GM12872 (cell line): ENCODE results near the gene HTRA3.

ENCODE experiments used
- CTCF ChIP-seq: IDR thresholded peaks from 3 replicates; pipeline ENCODE4 v1.5.1; 2011; ENCODE audit warnings: low read depth, mild to moderate bottlenecking, low read length, moderate library complexity; ENCODE audit not compliant: insufficient read depth

The HTRA3 gene

GRCh38 chr4:8252301-8253173, 17.0 kb upstream of the HTRA3 start:
- no peak for TF ChIP-seq CTCF

GRCh38 chr4:8254076-8254475, 15.5 kb upstream of the HTRA3 start:
- no peak for TF ChIP-seq CTCF

- no peak for TF ChIP-seq CTCF
Observed at GRCh38 chr4:8255698-8256441, 13.7 kb upstream of the HTRA3 start.

- TF ChIP-seq CTCF: no peak
Observed at GRCh38 chr4:8257854-8258253, 11.7 kb upstream of the HTRA3 start.

- TF ChIP-seq CTCF: no peak
Observed at GRCh38 chr4:8258552-8259212, 10.9 kb upstream of the HTRA3 start.

- TF ChIP-seq CTCF: no peak
Observed at GRCh38 chr4:8259743-8260430, 9.7 kb upstream of the HTRA3 start.
